GM12878 (cell line): ENCODE results near the gene MED13L. TPM values are rescaled to one million over a fixed set of nuclear protein-coding genes. Genes with fewer than 3 reads are reported as not detected.

Experiments
- CBX3 ChIP-seq: fragments of 200-600 bp; sonication (generic); IDR thresholded peaks from 2 replicates; pipeline ENCODE4 v1.6.1; 2016; ENCODE audit warnings: low read depth, borderline replicate concordance
- CHD1 ChIP-seq: IDR thresholded peaks from 2 replicates; pipeline ENCODE4 v1.6.1; 2012; ENCODE audit warnings: low read depth, low read length, improper control_type of control experiment
- CREB1 ChIP-seq: IDR thresholded peaks from 2 replicates; pipeline ENCODE4 v1.6.1; 2012; ENCODE audit warnings: low read depth, mild to moderate bottlenecking, inconsistent platforms
- EP300 ChIP-seq, 2 experiments: fragments of 150-350 bp in 1 of 2; IDR thresholded peaks; 2 replicates each; pipeline ENCODE4 v1.6.1; 2011 to 2012; ENCODE audit warnings: low read depth in 2 of 2, low read length in 2 of 2, borderline replicate concordance in 1 of 2, improper control_type of control experiment in 1 of 2, inconsistent platforms in 1 of 2; ENCODE audit not compliant: control insufficient read depth in 1 of 2
- FOS ChIP-seq: IDR thresholded peaks from 3 replicates; pipeline ENCODE4 v1.6.1; 2011; ENCODE audit warnings: borderline replicate concordance; ENCODE audit not compliant: insufficient read length; ENCODE audit errors: extremely low read depth
- KLF5 ChIP-seq: fragments of 450-650 bp; IDR thresholded peaks from 2 replicates; pipeline ENCODE4 v1.6.1; 2014; ENCODE audit warnings: mild to moderate bottlenecking; ENCODE audit not compliant: partially characterized antibody
- MYC ChIP-seq: IDR thresholded peaks from 2 replicates; pipeline ENCODE4 v1.6.1; 2011; ENCODE audit warnings: mild to moderate bottlenecking, low read length, moderate library complexity, inconsistent platforms; ENCODE audit not compliant: insufficient read depth, insufficient replicate concordance, insufficient read length, severe bottlenecking
- NBN ChIP-seq: fragments of 450-650 bp; IDR thresholded peaks from 2 replicates; pipeline ENCODE4 v1.6.1; 2016
- NFIC ChIP-seq: IDR thresholded peaks from 2 replicates; pipeline ENCODE4 v1.6.1; 2012; ENCODE audit warnings: low read depth, mild to moderate bottlenecking, inconsistent platforms, low read length, moderate library complexity
- NFXL1 ChIP-seq: fragments of 450-650 bp; IDR thresholded peaks from 2 replicates; pipeline ENCODE4 v1.6.1; 2017; ENCODE audit warnings: antibody characterized with exemption, mild to moderate bottlenecking, borderline replicate concordance
- PML ChIP-seq: IDR thresholded peaks from 2 replicates; pipeline ENCODE4 v1.6.1; 2012; ENCODE audit warnings: low read length, inconsistent platforms
- POLR2AphosphoS2 ChIP-seq: IDR thresholded peaks from 2 replicates; pipeline ENCODE4 v1.6.1; 2011; ENCODE audit warnings: low read depth, mild to moderate bottlenecking, low read length, improper control_type of control experiment, moderate library complexity
- RCOR1 ChIP-seq: conservative IDR thresholded peaks from 2 replicates; pipeline ENCODE4 v1.6.1; 2012; ENCODE audit warnings: low read depth, low read length, improper control_type of control experiment
- SMC3 ChIP-seq: IDR thresholded peaks from 2 replicates; pipeline ENCODE4 v1.6.1; 2011; ENCODE audit warnings: low read length, improper control_type of control experiment, borderline replicate concordance
- ZBED1 ChIP-seq: IDR thresholded peaks from 2 replicates; pipeline ENCODE4 v1.6.1; 2016; ENCODE audit warnings: borderline replicate concordance
- ZNF207 ChIP-seq: fragments of 450-650 bp; IDR thresholded peaks from 2 replicates; pipeline ENCODE4 v1.6.1; 2014; ENCODE audit warnings: antibody characterized with exemption, mild to moderate bottlenecking, borderline replicate concordance
- ZNF24 ChIP-seq: fragments of 450-650 bp; IDR thresholded peaks from 2 replicates; pipeline ENCODE4 v1.6.1; 2017; ENCODE audit warnings: antibody characterized with exemption, mild to moderate bottlenecking
- polyA plus RNA-seq, 11 experiments: library from polyadenylated mRNA; depleted of rRNA in 4 of 11; unstranded in 6 of 11; stranded (reverse) in 5 of 11; fragments of >200 nt; fragmentation: Nextera tagmentation in 4 of 11; fragmentation: Illumina TruSeq in 1 of 11; extraction: Ambion mirVana in 4 of 11; extraction: Trizol in 1 of 11; gene quantifications; 1 replicate in 1 of 11; 2 replicates in 10 of 11; pipeline versions ENCODE4 v1.2.1 to v1.2.3, GENCODE V29; 2011 to 2016; ENCODE audit warnings: inconsistent platforms in 2 of 11, missing spikeins in 2 of 11, low read depth in 1 of 11
- total RNA-seq, 4 experiments: library from RNA; depleted of rRNA in 3 of 4; stranded (reverse); fragments of >200 nt in 3 of 4; fragmentation: Illumina TruSeq in 1 of 4; extraction: Trizol in 1 of 4; gene quantifications; 2 replicates each; pipeline versions ENCODE4 v1.2.1 to v1.2.3, GENCODE V29; 2013 to 2021
- TF ChIP-seq, protein P1 (sequence below), 3 experiments: IDR thresholded peaks in 2 of 3; conservative IDR thresholded peaks in 1 of 3; 2 replicates each; pipeline ENCODE4 v1.5.1; 2011; ENCODE audit warnings: low read depth in 3 of 3, low read length in 3 of 3, mild to moderate bottlenecking in 3 of 3, control low read depth in 2 of 3, moderate library complexity in 2 of 3, inconsistent platforms in 1 of 3, mixed read lengths in 1 of 3; ENCODE audit not compliant: control insufficient read depth in 2 of 3, insufficient read depth in 1 of 3; ENCODE audit errors: extremely low read depth in 1 of 3
- TF ChIP-seq, protein P2 (sequence below): fragments of 450-650 bp; formaldehyde crosslinking; IDR thresholded peaks from 2 replicates; pipeline ENCODE4 v1.4.0; 2022; ENCODE audit warnings: mild to moderate bottlenecking, moderate library complexity
- TF ChIP-seq, protein P3 (sequence below): fragments of 450-650 bp; IDR thresholded peaks from 2 replicates; pipeline ENCODE4 v1.6.1; 2017; ENCODE audit warnings: antibody characterized with exemption, mild to moderate bottlenecking, moderate library complexity
- TF ChIP-seq, protein P4 (sequence below): fragments of 450-650 bp; IDR thresholded peaks from 2 replicates; pipeline ENCODE4 v1.6.1; 2017; ENCODE audit warnings: mild to moderate bottlenecking, low read depth, inconsistent platforms; ENCODE audit not compliant: poor library complexity, severe bottlenecking

The MED13L gene
- total and polyA plus RNA-seq, 10 of the 15 experiments (the other 5 are each of a cell fraction or from before 2014, with no cell fraction given), result 3.7 to 30.1 (median 9.1) TPM

DNA sequence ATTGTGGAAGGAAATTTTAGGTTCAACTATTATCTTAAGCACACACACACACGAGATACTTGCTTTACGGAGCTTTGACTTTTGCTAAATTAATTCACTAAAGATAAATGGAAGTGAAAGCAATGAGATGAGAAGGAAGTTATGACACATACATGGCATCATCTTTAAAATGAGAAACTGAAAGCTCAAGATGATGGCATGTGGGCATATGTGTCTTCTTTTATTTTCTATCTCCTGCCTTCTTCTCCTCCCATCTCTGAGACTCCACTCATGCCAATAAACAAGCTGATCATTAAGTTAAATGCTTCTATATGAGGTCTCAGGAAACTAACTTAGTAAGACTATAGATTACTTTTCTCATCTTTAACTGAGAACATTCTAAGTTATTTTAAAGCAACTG is 216.7 kb downstream of the MED13L start (continued):
- TF ChIP-seq POLR2AphosphoS2 (no peak), NFIC (peak; percentile 61; the same call in 1 of the 2 replicates), ZBED1 (no peak), CHD1 (no peak), NFXL1 (no peak), NBN (no peak), EP300 (IDR thresholded peaks at IDR 0.05; ENCODE audit: borderline replicate concordance in 1 of 2, control insufficient read depth in 1 of 2, low read depth in 2 of 2, low read length in 2 of 2) (0 out of 4 replicates have a peak, but pooled peaks of 1 of the 2 experiments have one; percentile 43), SMC3 (no peak), CREB1 (peak; percentile 78), KLF5 (no peak), ZNF24 (no peak), MYC (no peak), PML (no peak), ZNF207 (no peak), CBX3 (no peak), RCOR1 (no peak), FOS (no peak)
- TF ChIP-seq, protein P1, sequence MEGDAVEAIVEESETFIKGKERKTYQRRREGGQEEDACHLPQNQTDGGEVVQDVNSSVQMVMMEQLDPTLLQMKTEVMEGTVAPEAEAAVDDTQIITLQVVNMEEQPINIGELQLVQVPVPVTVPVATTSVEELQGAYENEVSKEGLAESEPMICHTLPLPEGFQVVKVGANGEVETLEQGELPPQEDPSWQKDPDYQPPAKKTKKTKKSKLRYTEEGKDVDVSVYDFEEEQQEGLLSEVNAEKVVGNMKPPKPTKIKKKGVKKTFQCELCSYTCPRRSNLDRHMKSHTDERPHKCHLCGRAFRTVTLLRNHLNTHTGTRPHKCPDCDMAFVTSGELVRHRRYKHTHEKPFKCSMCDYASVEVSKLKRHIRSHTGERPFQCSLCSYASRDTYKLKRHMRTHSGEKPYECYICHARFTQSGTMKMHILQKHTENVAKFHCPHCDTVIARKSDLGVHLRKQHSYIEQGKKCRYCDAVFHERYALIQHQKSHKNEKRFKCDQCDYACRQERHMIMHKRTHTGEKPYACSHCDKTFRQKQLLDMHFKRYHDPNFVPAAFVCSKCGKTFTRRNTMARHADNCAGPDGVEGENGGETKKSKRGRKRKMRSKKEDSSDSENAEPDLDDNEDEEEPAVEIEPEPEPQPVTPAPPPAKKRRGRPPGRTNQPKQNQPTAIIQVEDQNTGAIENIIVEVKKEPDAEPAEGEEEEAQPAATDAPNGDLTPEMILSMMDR (IDR thresholded peaks at IDR 0.05 in 2 of 3, conservative IDR thresholded peaks at IDR 0.05 in 1 of 3; ENCODE audit: control insufficient read depth in 2 of 3, extremely low read depth in 1 of 3, insufficient read depth in 1 of 3, low read depth in 3 of 3, low read length in 3 of 3), result no peak
- TF ChIP-seq, protein P2, sequence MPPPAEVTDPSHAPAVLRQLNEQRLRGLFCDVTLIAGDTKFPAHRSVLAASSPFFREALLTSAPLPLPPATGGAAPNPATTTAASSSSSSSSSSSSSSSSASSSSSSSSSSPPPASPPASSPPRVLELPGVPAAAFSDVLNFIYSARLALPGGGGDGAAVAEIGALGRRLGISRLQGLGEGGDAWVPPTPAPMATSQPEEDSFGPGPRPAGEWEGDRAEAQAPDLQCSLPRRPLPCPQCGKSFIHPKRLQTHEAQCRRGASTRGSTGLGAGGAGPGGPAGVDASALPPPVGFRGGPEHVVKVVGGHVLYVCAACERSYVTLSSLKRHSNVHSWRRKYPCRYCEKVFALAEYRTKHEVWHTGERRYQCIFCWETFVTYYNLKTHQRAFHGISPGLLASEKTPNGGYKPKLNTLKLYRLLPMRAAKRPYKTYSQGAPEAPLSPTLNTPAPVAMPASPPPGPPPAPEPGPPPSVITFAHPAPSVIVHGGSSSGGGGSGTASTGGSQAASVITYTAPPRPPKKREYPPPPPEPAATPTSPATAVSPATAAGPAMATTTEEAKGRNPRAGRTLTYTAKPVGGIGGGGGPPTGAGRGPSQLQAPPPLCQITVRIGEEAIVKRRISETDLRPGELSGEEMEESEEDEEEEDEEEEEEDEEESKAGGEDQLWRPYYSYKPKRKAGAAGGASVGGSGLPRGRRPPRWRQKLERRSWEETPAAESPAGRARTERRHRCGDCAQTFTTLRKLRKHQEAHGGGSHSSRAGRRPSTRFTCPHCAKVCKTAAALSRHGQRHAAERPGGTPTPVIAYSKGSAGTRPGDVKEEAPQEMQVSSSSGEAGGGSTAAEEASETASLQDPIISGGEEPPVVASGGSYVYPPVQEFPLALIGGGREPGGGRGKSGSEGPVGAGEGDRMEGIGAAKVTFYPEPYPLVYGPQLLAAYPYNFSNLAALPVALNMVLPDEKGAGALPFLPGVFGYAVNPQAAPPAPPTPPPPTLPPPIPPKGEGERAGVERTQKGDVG, result no peak
- TF ChIP-seq, protein P3, sequence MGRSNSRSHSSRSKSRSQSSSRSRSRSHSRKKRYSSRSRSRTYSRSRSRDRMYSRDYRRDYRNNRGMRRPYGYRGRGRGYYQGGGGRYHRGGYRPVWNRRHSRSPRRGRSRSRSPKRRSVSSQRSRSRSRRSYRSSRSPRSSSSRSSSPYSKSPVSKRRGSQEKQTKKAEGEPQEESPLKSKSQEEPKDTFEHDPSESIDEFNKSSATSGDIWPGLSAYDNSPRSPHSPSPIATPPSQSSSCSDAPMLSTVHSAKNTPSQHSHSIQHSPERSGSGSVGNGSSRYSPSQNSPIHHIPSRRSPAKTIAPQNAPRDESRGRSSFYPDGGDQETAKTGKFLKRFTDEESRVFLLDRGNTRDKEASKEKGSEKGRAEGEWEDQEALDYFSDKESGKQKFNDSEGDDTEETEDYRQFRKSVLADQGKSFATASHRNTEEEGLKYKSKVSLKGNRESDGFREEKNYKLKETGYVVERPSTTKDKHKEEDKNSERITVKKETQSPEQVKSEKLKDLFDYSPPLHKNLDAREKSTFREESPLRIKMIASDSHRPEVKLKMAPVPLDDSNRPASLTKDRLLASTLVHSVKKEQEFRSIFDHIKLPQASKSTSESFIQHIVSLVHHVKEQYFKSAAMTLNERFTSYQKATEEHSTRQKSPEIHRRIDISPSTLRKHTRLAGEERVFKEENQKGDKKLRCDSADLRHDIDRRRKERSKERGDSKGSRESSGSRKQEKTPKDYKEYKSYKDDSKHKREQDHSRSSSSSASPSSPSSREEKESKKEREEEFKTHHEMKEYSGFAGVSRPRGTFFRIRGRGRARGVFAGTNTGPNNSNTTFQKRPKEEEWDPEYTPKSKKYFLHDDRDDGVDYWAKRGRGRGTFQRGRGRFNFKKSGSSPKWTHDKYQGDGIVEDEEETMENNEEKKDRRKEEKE, result no peak
- TF ChIP-seq, protein P4, sequence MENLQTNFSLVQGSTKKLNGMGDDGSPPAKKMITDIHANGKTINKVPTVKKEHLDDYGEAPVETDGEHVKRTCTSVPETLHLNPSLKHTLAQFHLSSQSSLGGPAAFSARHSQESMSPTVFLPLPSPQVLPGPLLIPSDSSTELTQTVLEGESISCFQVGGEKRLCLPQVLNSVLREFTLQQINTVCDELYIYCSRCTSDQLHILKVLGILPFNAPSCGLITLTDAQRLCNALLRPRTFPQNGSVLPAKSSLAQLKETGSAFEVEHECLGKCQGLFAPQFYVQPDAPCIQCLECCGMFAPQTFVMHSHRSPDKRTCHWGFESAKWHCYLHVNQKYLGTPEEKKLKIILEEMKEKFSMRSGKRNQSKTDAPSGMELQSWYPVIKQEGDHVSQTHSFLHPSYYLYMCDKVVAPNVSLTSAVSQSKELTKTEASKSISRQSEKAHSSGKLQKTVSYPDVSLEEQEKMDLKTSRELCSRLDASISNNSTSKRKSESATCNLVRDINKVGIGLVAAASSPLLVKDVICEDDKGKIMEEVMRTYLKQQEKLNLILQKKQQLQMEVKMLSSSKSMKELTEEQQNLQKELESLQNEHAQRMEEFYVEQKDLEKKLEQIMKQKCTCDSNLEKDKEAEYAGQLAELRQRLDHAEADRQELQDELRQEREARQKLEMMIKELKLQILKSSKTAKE, result no peak
